Astrocyte of the spinal cord (primary cell): ENCODE measurements around the gene ZBTB26.

ENCODE experiments used
- DNase-seq: peaks from one replicate; pipeline ENCODE4 v3.0.0; 2011; ENCODE audit warnings: low read depth, low spot score
- H3K4me3 ChIP-seq: 2 replicates; pipeline ENCODE4 v1.5.1; 2011; ENCODE audit warnings: low read depth, mild to moderate bottlenecking, low read length, moderate library complexity
- CTCF ChIP-seq: IDR thresholded peaks from 2 replicates; pipeline ENCODE4 v1.5.1; 2012; ENCODE audit warnings: low read depth, mild to moderate bottlenecking, low read length, inconsistent platforms
- in situ Hi-C: cut with HindIII; loops from 2 replicates; pipeline ENCODE4 v1.10.0; 2017; ENCODE audit warnings: low sequenced_read_pairs

The ZBTB26 gene

GRCh38 chr9:122951056-122951455, 19.7 kb upstream of the ZBTB26 start:
- no peak for TF ChIP-seq CTCF
- no peak for DNase-seq
- no peak overlapping the region for H3K4me3 ChIP-seq
- in situ Hi-C loops = no loop called here

- H3K4me3 ChIP-seq = no peak overlapping the region
- TF ChIP-seq CTCF = no peak
- in situ Hi-C loops = no loop called here
- no peak for DNase-seq
Measured at GRCh38 chr9:122950263-122950662, 19.0 kb upstream of the ZBTB26 start.

GRCh38 chr9:122949696-122950095, 18.4 kb upstream of the ZBTB26 start:
- TF ChIP-seq CTCF = no peak
- DNase-seq = no peak
- in situ Hi-C loops = no loop called here

GRCh38 chr9:122948313-122948712, 17.0 kb upstream of the ZBTB26 start:
- in situ Hi-C loops = no loop called here
- H3K4me3 ChIP-seq = no peak overlapping the region
- no peak for TF ChIP-seq CTCF
- DNase-seq = no peak

More at GRCh38 chr9:122949696-122950095, 18.4 kb upstream of the ZBTB26 start:
- no peak overlapping the region for H3K4me3 ChIP-seq

- in situ Hi-C loops = no loop called here
- no peak for DNase-seq
- no peak for TF ChIP-seq CTCF
- H3K4me3 ChIP-seq = no peak overlapping the region
Measured at GRCh38 chr9:122946461-122947005, 15.2 kb upstream of the ZBTB26 start.

GRCh38 chr9:122944960-122945888, 13.9 kb upstream of the ZBTB26 start:
- DNase-seq = no peak
- H3K4me3 ChIP-seq = no peak overlapping the region
- in situ Hi-C loops = no loop called here
- TF ChIP-seq CTCF = no peak
